Progenitor cell of endocrine pancreas (in vitro differentiated cells): ENCODE measurements around the gene COG5. TPM values are rescaled to one million over a fixed set of nuclear protein-coding genes. Genes with fewer than 3 reads are reported as not detected.

ENCODE experiments used
- DNase-seq: peaks from one replicate; pipeline ENCODE4 v3.0.0; 2021; ENCODE audit warnings: low spot score; ENCODE audit not compliant: unreplicated experiment
- H3K27ac Mint-ChIP-seq: 2 replicates; pipeline ENCODE4 v1.8.0; 2021; ENCODE audit warnings: mild to moderate bottlenecking, moderate library complexity, mixed read lengths
- H3K27me3 Mint-ChIP-seq: 2 replicates; pipeline ENCODE4 v1.8.0; 2021; ENCODE audit warnings: mixed read lengths
- H3K36me3 Mint-ChIP-seq: 2 replicates; pipeline ENCODE4 v1.8.0; 2022; ENCODE audit warnings: mixed read lengths; ENCODE audit not compliant: insufficient read depth
- H3K4me1 Mint-ChIP-seq: 2 replicates; pipeline ENCODE4 v1.8.0; 2021; ENCODE audit warnings: low read depth, mixed read lengths
- H3K4me3 Mint-ChIP-seq: 2 replicates; pipeline ENCODE4 v1.8.0; 2021; ENCODE audit warnings: low read depth, mild to moderate bottlenecking, moderate library complexity, mixed read lengths
- H3K9me3 Mint-ChIP-seq: 2 replicates; pipeline ENCODE4 v1.8.0; 2021; ENCODE audit warnings: low read depth, mixed read lengths
- CTCF ChIP-seq: fragments of 200-600 bp; sonication (generic); IDR thresholded peaks from one replicate; pipeline ENCODE4 v1.5.0; 2021; ENCODE audit warnings: antibody characterized with exemption, mild to moderate bottlenecking; ENCODE audit not compliant: unreplicated experiment
- total RNA-seq: library from RNA; stranded (reverse); gene quantifications from 2 replicates; pipeline ENCODE4 v1.2.1, GENCODE V29; 2021

Gene COG5
- total RNA-seq, 1 donor from 2014 or later = 49.0 TPM

GRCh38 chr7:107467972-107468371 lies 95.7 kb downstream of the COG5 start:
- no peak overlapping the region for H3K4me3 Mint-ChIP-seq
- peaks cover 1% of the 10 kb centered on the region for H3K4me1 Mint-ChIP-seq
- no peak for TF ChIP-seq CTCF
- H3K27ac Mint-ChIP-seq = no peak overlapping the region
- DNase-seq = no peak
- no peaks in the 10 kb centered on the region for H3K36me3 Mint-ChIP-seq
- H3K9me3 Mint-ChIP-seq = no peaks in the 10 kb centered on the region
- H3K27me3 Mint-ChIP-seq = no peaks in the 10 kb centered on the region

GRCh38 chr7:107464666-107465226 lies 99.0 kb downstream of the COG5 start:
- H3K36me3 Mint-ChIP-seq = no peaks in the 10 kb centered on the region
- H3K4me3 Mint-ChIP-seq = no peak overlapping the region
- no peak for TF ChIP-seq CTCF
- H3K9me3 Mint-ChIP-seq = no peaks in the 10 kb centered on the region
- DNase-seq = no peak
- peaks cover 1% of the 10 kb centered on the region for H3K4me1 Mint-ChIP-seq
- no peak overlapping the region for H3K27ac Mint-ChIP-seq
- no peaks in the 10 kb centered on the region for H3K27me3 Mint-ChIP-seq

- Mint-ChIP-seq H3K4me3 (no peak overlapping the region), H3K36me3 (no peaks in the 10 kb centered on the region), H3K27ac (no peak overlapping the region), H3K9me3 (no peaks in the 10 kb centered on the region), H3K27me3 (no peaks in the 10 kb centered on the region), H3K4me1 (peaks cover 1% of the 10 kb centered on the region)
- peak; percentile 75 for TF ChIP-seq CTCF
- no peak for DNase-seq
Observed at GRCh38 chr7:107463139-107464078, 100.3 kb downstream of the COG5 start.

GRCh38 chr7:107461938-107462533 lies 101.7 kb downstream of the COG5 start:
- Mint-ChIP-seq H3K27me3 (no peaks in the 10 kb centered on the region), H3K9me3 (no peaks in the 10 kb centered on the region), H3K27ac (no peak overlapping the region), H3K36me3 (peaks cover 4% of the 10 kb centered on the region), H3K4me1 (peaks cover 1% of the 10 kb centered on the region), H3K4me3 (no peak overlapping the region)
- no peak for DNase-seq
- no peak for TF ChIP-seq CTCF

GRCh38 chr7:107453388-107453787 lies 110.3 kb downstream of the COG5 start:
- TF ChIP-seq CTCF = no peak
- H3K4me1 Mint-ChIP-seq = no peaks in the 10 kb centered on the region
- H3K27me3 Mint-ChIP-seq = no peaks in the 10 kb centered on the region
- H3K9me3 Mint-ChIP-seq = no peaks in the 10 kb centered on the region
- DNase-seq = no peak
- peaks cover 6% of the 10 kb centered on the region for H3K36me3 Mint-ChIP-seq
- no peak overlapping the region for H3K4me3 Mint-ChIP-seq
- H3K27ac Mint-ChIP-seq = no peak overlapping the region
